ENCODE measurements around the gene SPOCK1.

Gene SPOCK1

GRCh38 chr5:137185193-137185592, 313.9 kb downstream of the SPOCK1 start:
- no peak overlapping the region for H3K27ac ChIP-seq (replicated peaks)
- no peak overlapping the region for H3K4me3 ChIP-seq (replicated peaks; ENCODE audit: insufficient read depth, low read length)
- no peak for TF ChIP-seq POLR2AphosphoS5 (IDR thresholded peaks at IDR 0.05; ENCODE audit: low read depth)
- TF ChIP-seq GABPA (IDR thresholded peaks at IDR 0.05; ENCODE audit: low read depth) = no peak
- TF ChIP-seq, protein P1, sequence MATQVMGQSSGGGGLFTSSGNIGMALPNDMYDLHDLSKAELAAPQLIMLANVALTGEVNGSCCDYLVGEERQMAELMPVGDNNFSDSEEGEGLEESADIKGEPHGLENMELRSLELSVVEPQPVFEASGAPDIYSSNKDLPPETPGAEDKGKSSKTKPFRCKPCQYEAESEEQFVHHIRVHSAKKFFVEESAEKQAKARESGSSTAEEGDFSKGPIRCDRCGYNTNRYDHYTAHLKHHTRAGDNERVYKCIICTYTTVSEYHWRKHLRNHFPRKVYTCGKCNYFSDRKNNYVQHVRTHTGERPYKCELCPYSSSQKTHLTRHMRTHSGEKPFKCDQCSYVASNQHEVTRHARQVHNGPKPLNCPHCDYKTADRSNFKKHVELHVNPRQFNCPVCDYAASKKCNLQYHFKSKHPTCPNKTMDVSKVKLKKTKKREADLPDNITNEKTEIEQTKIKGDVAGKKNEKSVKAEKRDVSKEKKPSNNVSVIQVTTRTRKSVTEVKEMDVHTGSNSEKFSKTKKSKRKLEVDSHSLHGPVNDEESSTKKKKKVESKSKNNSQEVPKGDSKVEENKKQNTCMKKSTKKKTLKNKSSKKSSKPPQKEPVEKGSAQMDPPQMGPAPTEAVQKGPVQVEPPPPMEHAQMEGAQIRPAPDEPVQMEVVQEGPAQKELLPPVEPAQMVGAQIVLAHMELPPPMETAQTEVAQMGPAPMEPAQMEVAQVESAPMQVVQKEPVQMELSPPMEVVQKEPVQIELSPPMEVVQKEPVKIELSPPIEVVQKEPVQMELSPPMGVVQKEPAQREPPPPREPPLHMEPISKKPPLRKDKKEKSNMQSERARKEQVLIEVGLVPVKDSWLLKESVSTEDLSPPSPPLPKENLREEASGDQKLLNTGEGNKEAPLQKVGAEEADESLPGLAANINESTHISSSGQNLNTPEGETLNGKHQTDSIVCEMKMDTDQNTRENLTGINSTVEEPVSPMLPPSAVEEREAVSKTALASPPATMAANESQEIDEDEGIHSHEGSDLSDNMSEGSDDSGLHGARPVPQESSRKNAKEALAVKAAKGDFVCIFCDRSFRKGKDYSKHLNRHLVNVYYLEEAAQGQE (IDR thresholded peaks at IDR 0.05; ENCODE audit: insufficient replicate concordance, low read depth) = no peak
- TF ChIP-seq, protein P2, sequence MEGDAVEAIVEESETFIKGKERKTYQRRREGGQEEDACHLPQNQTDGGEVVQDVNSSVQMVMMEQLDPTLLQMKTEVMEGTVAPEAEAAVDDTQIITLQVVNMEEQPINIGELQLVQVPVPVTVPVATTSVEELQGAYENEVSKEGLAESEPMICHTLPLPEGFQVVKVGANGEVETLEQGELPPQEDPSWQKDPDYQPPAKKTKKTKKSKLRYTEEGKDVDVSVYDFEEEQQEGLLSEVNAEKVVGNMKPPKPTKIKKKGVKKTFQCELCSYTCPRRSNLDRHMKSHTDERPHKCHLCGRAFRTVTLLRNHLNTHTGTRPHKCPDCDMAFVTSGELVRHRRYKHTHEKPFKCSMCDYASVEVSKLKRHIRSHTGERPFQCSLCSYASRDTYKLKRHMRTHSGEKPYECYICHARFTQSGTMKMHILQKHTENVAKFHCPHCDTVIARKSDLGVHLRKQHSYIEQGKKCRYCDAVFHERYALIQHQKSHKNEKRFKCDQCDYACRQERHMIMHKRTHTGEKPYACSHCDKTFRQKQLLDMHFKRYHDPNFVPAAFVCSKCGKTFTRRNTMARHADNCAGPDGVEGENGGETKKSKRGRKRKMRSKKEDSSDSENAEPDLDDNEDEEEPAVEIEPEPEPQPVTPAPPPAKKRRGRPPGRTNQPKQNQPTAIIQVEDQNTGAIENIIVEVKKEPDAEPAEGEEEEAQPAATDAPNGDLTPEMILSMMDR (IDR thresholded peaks at IDR 0.05; ENCODE audit: insufficient read depth, low read length) = no peak
- no peak for TF ChIP-seq SPI1 (IDR thresholded peaks at IDR 0.05; ENCODE audit: borderline replicate concordance, low read depth)
- no peaks in the 10 kb centered on the region for H3K27me3 ChIP-seq (ENCODE audit: insufficient read depth, poor library complexity, severe bottlenecking)
- DNase-seq (ENCODE audit: low read depth in 1 of 2, low spot score in 1 of 2) = no peak

DNA sequence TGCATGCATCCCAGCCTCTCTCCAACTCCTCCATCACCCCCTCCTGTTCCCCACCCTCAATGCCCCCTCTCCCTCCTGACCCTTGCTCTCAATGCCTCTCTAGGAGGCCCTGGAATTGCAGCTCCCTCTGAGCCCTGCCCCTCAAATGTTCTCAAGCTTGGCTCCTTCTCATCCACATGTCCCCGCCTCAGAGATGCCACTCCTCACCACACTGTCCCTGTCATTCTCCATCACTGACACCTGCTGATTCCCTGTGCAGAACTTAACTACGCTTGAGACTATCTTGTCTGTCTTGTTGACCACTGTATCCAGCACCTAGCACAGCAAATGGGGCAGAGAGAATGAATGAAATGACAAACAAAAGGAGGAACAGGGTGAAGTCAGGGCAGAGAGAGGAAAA, 314.4 kb downstream of the SPOCK1 start:
- no peak overlapping the region for H3K4me3 ChIP-seq (replicated peaks; ENCODE audit: insufficient read depth, low read length)
- no peaks in the 10 kb centered on the region for H3K27me3 ChIP-seq (ENCODE audit: insufficient read depth, poor library complexity, severe bottlenecking)
- H3K27ac ChIP-seq (replicated peaks) = no peak overlapping the region
- DNase-seq (ENCODE audit: low read depth in 1 of 2, low spot score in 1 of 2) = no peak
- TF ChIP-seq, protein P2 (IDR thresholded peaks at IDR 0.05; ENCODE audit: insufficient read depth, low read length) = no peak
- no peak for TF ChIP-seq GABPA (IDR thresholded peaks at IDR 0.05; ENCODE audit: low read depth)
- TF ChIP-seq SPI1 (IDR thresholded peaks at IDR 0.05; ENCODE audit: borderline replicate concordance, low read depth) = no peak
- TF ChIP-seq, protein P1 (IDR thresholded peaks at IDR 0.05; ENCODE audit: insufficient replicate concordance, low read depth) = no peak
- no peak for TF ChIP-seq POLR2AphosphoS5 (IDR thresholded peaks at IDR 0.05; ENCODE audit: low read depth)

- Histone ChIP-seq H3K4me3 (replicated peaks; ENCODE audit: insufficient read depth, low read length) (no peak overlapping the region), H3K27me3 (ENCODE audit: insufficient read depth, poor library complexity, severe bottlenecking) (no peaks in the 10 kb centered on the region), H3K27ac (replicated peaks) (no peak overlapping the region)
- DNase-seq (ENCODE audit: low read depth in 1 of 2, low spot score in 1 of 2) = no peak
- TF ChIP-seq SPI1 (IDR thresholded peaks at IDR 0.05; ENCODE audit: borderline replicate concordance, low read depth) = no peak
- TF ChIP-seq, protein P2 (IDR thresholded peaks at IDR 0.05; ENCODE audit: insufficient read depth, low read length) = no peak
- no peak for TF ChIP-seq POLR2AphosphoS5 (IDR thresholded peaks at IDR 0.05; ENCODE audit: low read depth)
- TF ChIP-seq, protein P1 (IDR thresholded peaks at IDR 0.05; ENCODE audit: insufficient replicate concordance, low read depth) = no peak
- TF ChIP-seq GABPA (IDR thresholded peaks at IDR 0.05; ENCODE audit: low read depth) = no peak
These were observed 316.6 kb downstream of the SPOCK1 start for GRCh38 chr5:137182576-137182975.

All from HL-60 (cell line).